GM21529 (cell line): ENCODE data around the gene PLCH2.
"Not testable (repeated sequence)": the region's sequence is repeated elsewhere in the genome, so short reads cannot be mapped to it uniquely, and the experiment has no call there.

Experiments used
- ATAC-seq: cut with Tn5 transposase; IDR thresholded peaks from one replicate; pipeline ENCODE4 v1.9.1; 2021; ENCODE audit not compliant: unreplicated experiment

Gene PLCH2

GRCh38 chr1:2543543-2544092, 67.5 kb downstream of the PLCH2 start:
- ATAC-seq: no peak

- no peak for ATAC-seq
These were observed 68.2 kb downstream of the PLCH2 start for GRCh38 chr1:2544093-2544874.

- ATAC-seq: no peak
These were observed 69.0 kb downstream of the PLCH2 start for GRCh38 chr1:2544875-2545640.

GRCh38 chr1:2545754-2546514, 69.8 kb downstream of the PLCH2 start:
- ATAC-seq: peak; percentile 30

GRCh38 chr1:2546515-2547209, 70.6 kb downstream of the PLCH2 start:
- ATAC-seq: peak; percentile 37

- ATAC-seq: no peak
These were observed 71.3 kb downstream of the PLCH2 start for GRCh38 chr1:2547210-2548067.

- ATAC-seq: peak; percentile 19
These were observed 72.0 kb downstream of the PLCH2 start for GRCh38 chr1:2548068-2548589.

- not testable (repeated sequence) for ATAC-seq
These were observed 73.4 kb downstream of the PLCH2 start for GRCh38 chr1:2549367-2550029.

GRCh38 chr1:2550309-2550861, 74.3 kb downstream of the PLCH2 start:
- ATAC-seq: not testable (repeated sequence)

- ATAC-seq: not testable (repeated sequence)
These were observed 75.5 kb downstream of the PLCH2 start for GRCh38 chr1:2551544-2551943.

GRCh38 chr1:2552189-2552588, 76.1 kb downstream of the PLCH2 start:
- ATAC-seq: no peak

GRCh38 chr1:2553076-2553475, 77.0 kb downstream of the PLCH2 start:
- ATAC-seq: not testable (repeated sequence)

- ATAC-seq: no peak
These were observed 78.0 kb downstream of the PLCH2 start for GRCh38 chr1:2553871-2554620.

GRCh38 chr1:2554621-2555387, 78.7 kb downstream of the PLCH2 start:
- no peak for ATAC-seq
